Right atrium auricular region (tissue), 2 donors: ENCODE measurements around the gene HSBP1L1. TPM values are rescaled to one million over a fixed set of nuclear protein-coding genes. Genes with fewer than 3 reads are reported as not detected.

ENCODE experiments used
- DNase-seq: peaks from one replicate; pipeline ENCODE4 v3.0.0-alpha.2; 2019; ENCODE audit warnings: low spot score
- H3K27ac ChIP-seq, 2 donors: fragments of 200-600 bp; sonication (generic); 1 replicate in 1 of 2; 2 replicates in 1 of 2; pipeline ENCODE4 v1.5.1; 2016 to 2019
- H3K27me3 ChIP-seq, 2 donors: fragments of 200-600 bp; sonication (generic); one replicate each; pipeline versions ENCODE4 v1.5.1 to v1.6.0; 2017 to 2019
- H3K36me3 ChIP-seq: fragments of 200-600 bp; sonication (generic); one replicate; pipeline ENCODE4 v1.5.1; 2016
- H3K4me1 ChIP-seq, 2 donors: fragments of 200-600 bp; sonication (generic); one replicate each; pipeline versions ENCODE4 v1.5.1 to v1.6.0; 2017 to 2019
- H3K4me3 ChIP-seq, 2 donors: fragments of 200-600 bp; sonication (generic); 1 replicate in 1 of 2; 2 replicates in 1 of 2; pipeline ENCODE4 v1.5.1; 2017 to 2019; ENCODE audit warnings: mild to moderate bottlenecking in 1 of 2, moderate library complexity in 1 of 2
- H3K9me3 ChIP-seq, 2 donors: fragments of 200-600 bp; sonication (generic); one replicate each; pipeline ENCODE4 v1.5.1; 2019
- CTCF ChIP-seq, 2 donors: fragments of 200-600 bp; sonication (generic); IDR thresholded peaks; one replicate each; pipeline ENCODE4 v1.5.1; 2019; ENCODE audit warnings: antibody characterized with exemption in 2 of 2
- total RNA-seq, 2 donors: library from RNA; depleted of rRNA; stranded (reverse); fragments of >200 nt; gene quantifications; one replicate each; pipeline ENCODE4 v1.1.0, GENCODE V29; 2016

The HSBP1L1 gene
- total RNA-seq, 2 donors from 2014 or later = 8.6 to 13.0 TPM

DNA sequence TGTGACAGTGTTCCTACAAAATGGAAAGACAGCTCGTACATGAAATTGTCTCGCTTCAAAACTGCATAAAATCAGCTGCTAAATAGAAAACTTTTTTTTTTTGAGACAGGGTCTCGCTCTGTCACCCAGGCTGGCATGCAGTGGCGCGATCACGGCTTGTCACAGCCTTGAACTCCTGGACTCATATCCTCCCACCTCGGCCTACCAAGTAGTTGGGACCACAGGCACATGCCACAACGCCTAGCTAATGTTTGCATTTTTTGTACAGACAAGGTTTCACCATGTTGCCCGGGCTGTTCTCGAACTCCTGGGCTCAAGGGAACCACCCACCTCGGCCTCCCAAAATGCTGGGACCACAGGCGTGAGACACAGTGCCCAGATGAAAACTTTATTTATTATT is 20.7 kb downstream of the HSBP1L1 start:
- Histone ChIP-seq H3K4me3 (no peak overlapping the region), H3K36me3 (no peaks in the 10 kb centered on the region), H3K4me1 (peaks cover 0 to 33% of the 10 kb centered on the region in 2 donors), H3K27me3 (no peaks in the 10 kb centered on the region), H3K27ac (no peak overlapping the region), H3K9me3 (no peaks in the 10 kb centered on the region)
- TF ChIP-seq CTCF (IDR thresholded peaks at IDR 0.05) = no peak
- DNase-seq = no peak

GRCh38 chr18:79986726-79987125 is 22.3 kb downstream of the HSBP1L1 start:
- Histone ChIP-seq H3K9me3 (no peaks in the 10 kb centered on the region), H3K27me3 (no peaks in the 10 kb centered on the region), H3K4me3 (peak overlapping the region in 1 of 2 donors; percentile 93), H3K27ac (no peak overlapping the region), H3K36me3 (no peaks in the 10 kb centered on the region), H3K4me1 (peaks cover 0 to 33% of the 10 kb centered on the region in 2 donors)
- TF ChIP-seq CTCF (IDR thresholded peaks at IDR 0.05) = no peak
- no peak for DNase-seq

- TF ChIP-seq CTCF (IDR thresholded peaks at IDR 0.05) = no peak
- Histone ChIP-seq H3K4me1 (peaks cover 0 to 29% of the 10 kb centered on the region in 2 donors), H3K27me3 (no peaks in the 10 kb centered on the region), H3K9me3 (no peaks in the 10 kb centered on the region), H3K4me3 (peak overlapping the region; percentile 72 to 93), H3K36me3 (no peaks in the 10 kb centered on the region), H3K27ac (peak overlapping the region; percentile 97 to 99)
- DNase-seq = no peak
Measured at GRCh38 chr18:79987566-79987965, 23.1 kb downstream of the HSBP1L1 start.

DNA sequence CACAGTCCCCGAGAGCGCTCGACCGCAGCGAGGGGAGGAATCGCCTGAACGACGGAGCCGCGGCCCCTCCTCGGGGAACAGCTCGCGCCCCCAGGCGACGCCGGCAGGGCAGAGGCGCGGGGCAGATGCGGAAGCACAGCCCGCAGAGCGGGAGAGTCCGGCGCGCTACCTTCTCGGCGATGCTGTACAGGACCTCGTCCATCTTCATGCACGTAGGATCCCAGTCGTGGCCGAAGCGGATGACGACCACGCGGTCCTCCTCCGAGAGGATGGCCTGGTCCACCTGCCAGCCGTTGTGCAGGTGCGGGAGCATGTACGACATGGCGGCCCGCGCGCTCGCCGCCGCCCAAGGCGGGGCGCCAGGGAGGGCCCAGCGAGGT is 23.6 kb downstream of the HSBP1L1 start:
- Histone ChIP-seq H3K27ac (peak overlapping the region; percentile 97 to 99), H3K4me1 (peaks cover 0 to 24% of the 10 kb centered on the region in 2 donors), H3K36me3 (no peaks in the 10 kb centered on the region), H3K27me3 (no peaks in the 10 kb centered on the region), H3K4me3 (peak overlapping the region; percentile 72 to 93), H3K9me3 (no peaks in the 10 kb centered on the region)
- no peak for DNase-seq
- TF ChIP-seq CTCF (IDR thresholded peaks at IDR 0.05) = peak in 1 of 2 donors; percentile 60

GRCh38 chr18:79988451-79989194 is 24.2 kb downstream of the HSBP1L1 start, which contains the start of gene TXNL4A:
TSS of gene TXNL4A (minus strand) at chr18:79988563. CDS start at chr18:79988392, 171 bp downstream.
- no peaks in the 10 kb centered on the region for H3K9me3 ChIP-seq
- peak within 1 kb of the TSS; percentile 97 to 99 for H3K27ac ChIP-seq
- no peak for TF ChIP-seq CTCF (IDR thresholded peaks at IDR 0.05)
- DNase-seq = peak; percentile 79
- H3K4me1 ChIP-seq = peaks cover 0 to 21% of the 10 kb centered on the region in 2 donors
- peak within 1 kb of the TSS; percentile 72 to 93 for H3K4me3 ChIP-seq
- no peaks in the 10 kb centered on the region for H3K27me3 ChIP-seq
- H3K36me3 ChIP-seq = no peaks in the 10 kb centered on the region

DNA sequence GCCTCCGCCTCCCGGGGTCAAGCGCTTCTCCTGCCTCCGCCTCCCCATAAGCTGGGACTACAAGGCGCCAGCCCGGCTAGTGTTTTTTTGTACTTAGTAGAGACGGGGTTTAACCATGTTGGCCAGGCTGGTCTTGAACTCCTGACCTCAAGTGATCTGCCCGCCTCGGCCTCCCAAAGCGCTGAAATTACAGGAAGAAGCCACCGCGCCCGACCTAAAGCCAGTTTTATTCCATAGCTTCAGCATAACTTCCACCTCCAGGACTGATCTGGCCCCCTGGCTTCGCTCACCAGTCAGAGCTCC is 24.7 kb downstream of the HSBP1L1 start:
- H3K27ac ChIP-seq = peak overlapping the region; percentile 97 to 99
- peak overlapping the region; percentile 72 to 93 for H3K4me3 ChIP-seq
- no peaks in the 10 kb centered on the region for H3K27me3 ChIP-seq
- DNase-seq = no peak
- H3K9me3 ChIP-seq = no peaks in the 10 kb centered on the region
- TF ChIP-seq CTCF (IDR thresholded peaks at IDR 0.05) = no peak
- peaks cover 0 to 21% of the 10 kb centered on the region in 2 donors for H3K4me1 ChIP-seq
- H3K36me3 ChIP-seq = no peaks in the 10 kb centered on the region
